Left renal pelvis (tissue), 4 donors: ENCODE measurements around the gene SIK1. TPM values are rescaled to one million over a fixed set of nuclear protein-coding genes. Genes with fewer than 3 reads are reported as not detected.
"Not testable (repeated sequence)": the region's sequence is repeated elsewhere in the genome, so short reads cannot be mapped to it uniquely, and the experiment has no call there.

ENCODE experiments used
- DNase-seq, 4 donors: peaks; one replicate each; pipeline ENCODE4 v3.0.0-alpha.2; 2013; ENCODE audit warnings: low read depth in 4 of 4, low spot score in 3 of 4
- polyA plus RNA-seq, 4 donors: library from polyadenylated mRNA; unstranded; fragments of 120-200 nt; gene quantifications; one replicate each; pipeline ENCODE4 v1.2.1, GENCODE V29; 2013; ENCODE audit not compliant: insufficient read length in 4 of 4

The SIK1 gene
- polyA plus RNA-seq, 4 donors: 1.5 to 6.5 (median 4.2) TPM

GRCh38 chr21:43440835-43441727, 14.2 kb upstream of the SIK1 start:
- not testable (repeated sequence) for DNase-seq

GRCh38 chr21:43439316-43440075, 12.6 kb upstream of the SIK1 start:
- DNase-seq: not testable (repeated sequence)

DNA sequence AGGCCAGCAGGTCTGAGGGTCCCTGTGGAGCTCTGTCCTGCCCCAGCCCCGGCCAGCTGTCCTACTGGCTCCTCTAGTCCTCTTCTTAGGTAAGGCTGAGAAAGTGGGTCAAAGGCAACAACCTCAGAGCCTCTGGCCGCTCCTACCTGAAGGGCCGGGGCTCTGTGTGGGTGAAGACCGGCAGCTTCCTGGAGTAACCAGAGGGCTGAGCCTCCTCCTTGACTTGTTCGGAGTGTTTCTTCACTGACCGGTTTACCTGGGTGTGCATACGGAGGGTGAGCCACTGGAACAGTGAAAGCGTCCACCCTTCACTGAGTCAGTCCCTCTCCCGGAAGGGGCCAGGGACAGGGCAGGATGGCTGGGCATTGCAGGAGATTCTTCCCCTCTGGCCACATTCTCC, 9.3 kb upstream of the SIK1 start:
- not testable (repeated sequence) for DNase-seq

DNA sequence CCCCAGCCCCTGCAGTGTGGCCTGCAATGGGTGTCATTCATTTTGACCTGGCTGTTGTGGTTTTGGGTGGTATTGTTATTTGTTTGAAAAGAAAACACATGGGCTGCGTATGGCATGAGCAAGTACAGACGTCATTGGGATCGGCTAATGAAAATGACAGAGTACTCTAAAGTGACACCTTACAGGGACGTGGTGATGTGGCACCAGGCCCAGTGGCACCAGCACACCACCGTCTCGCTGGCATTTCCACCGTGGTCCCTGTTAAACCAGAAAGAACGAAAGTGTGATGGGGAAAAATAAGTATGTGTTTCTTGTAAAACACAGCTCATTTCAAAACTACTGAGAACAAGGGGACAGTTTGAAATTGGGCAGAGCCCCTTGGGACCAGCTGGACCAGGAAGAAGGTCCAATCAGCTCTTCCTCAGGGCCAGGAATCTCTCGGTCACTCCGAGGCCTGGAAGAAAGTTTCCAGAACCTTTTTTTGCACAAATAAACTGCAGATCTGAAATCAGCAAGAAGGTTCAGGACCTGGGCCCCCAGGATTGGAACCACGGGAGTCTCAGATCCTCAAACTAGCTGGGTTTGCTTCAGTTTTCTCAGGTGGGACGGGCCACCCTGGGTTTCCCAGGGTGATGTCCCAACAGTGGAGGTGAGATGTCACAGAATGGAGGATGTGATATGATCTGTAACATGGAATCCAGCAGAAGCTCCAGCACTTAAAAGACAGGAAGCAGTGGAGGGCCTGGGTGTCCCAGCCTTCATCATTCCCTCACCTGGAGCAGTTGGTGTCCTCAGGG, 6.6 kb upstream of the SIK1 start:
- DNase-seq: not testable (repeated sequence)

- not testable (repeated sequence) for DNase-seq
Measured at GRCh38 chr21:43430830-43431416, 4.0 kb upstream of the SIK1 start.

DNA sequence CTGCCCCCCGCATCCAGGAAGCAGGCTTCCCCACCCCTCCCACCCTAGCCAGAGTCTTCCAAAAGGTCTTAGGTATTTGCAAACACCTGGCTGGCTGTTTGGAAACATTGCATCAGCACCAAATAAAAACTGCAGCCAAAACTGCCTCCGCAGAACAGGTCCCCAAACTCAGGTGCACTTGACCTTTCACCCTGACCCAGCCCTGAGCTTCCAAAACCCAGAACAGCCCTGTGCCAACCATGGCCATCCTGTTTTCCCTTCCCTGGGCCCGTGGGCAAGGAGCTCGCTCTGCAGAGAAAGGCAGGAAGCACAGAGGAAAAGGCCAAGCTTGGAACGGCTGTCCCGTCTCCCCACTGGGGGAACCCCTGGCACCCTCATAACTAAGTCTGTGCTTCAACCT, 2.0 kb upstream of the SIK1 start:
- DNase-seq: not testable (repeated sequence)

GRCh38 chr21:43427242-43427559, 270 bp upstream of the SIK1 start:
- not testable (repeated sequence) for DNase-seq

DNA sequence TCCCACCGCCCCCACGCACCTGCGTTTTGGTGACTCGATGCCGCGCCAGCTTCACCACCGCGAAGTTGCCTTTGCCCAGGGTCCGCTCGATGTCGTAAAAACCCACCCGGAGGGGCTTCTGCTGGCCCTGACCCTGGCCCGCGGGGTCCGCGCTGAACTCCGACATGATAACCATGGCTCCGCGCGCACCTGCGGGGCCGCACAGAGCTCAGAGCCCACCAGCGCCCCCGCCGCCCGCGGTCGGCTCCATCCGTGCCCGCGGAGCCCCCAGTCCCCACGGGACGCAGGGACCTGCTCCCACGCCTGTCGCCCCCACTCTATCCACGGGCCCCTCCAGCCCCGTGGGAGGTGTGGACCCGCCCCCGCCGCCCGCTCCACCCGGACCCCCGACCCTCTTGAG, 927 bp downstream of the SIK1 start:
- not testable (repeated sequence) for DNase-seq

DNA sequence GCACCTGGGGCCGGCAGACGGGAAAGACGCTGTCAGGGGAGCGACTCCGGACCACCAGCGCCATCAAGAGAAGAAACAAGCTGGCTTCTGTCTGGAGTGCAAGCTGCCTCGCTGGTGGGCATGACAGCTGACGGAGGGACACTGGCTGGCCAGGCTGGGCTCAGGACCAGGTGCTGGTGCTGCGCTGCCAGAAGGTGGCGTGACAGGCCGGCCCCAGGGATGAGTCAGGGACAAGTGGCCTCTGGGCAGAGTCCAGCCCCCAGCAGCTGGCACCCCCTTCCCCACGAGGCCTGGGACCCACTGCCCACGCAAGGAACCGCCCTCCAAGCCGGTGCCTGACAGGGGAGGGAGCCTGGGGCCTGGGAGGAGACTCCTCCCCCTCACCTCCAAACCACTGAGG, 7.5 kb downstream of the SIK1 start:
- DNase-seq: not testable (repeated sequence)

DNA sequence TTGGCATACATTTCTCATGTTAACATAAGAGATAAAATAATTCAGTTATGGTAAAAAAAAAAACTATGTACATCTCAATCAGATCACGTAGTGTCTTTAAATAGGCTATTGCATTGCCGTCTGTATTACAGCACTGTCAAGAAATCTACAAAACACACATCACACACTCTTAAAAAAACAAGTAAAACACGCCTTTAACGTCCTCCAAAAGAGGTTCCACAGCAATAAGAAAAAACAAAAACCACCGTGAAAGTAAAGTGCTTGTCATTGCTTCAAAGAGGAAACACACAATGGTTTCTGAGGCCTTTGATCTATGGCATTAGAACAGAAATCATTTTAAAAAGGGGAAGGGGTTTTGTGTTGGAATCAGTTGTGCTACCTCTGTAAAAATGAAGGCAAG, 12.4 kb downstream of the SIK1 start:
- not testable (repeated sequence) for DNase-seq

- DNase-seq: not testable (repeated sequence)
Measured at GRCh38 chr21:43412020-43412788, 14.7 kb downstream of the SIK1 start.

- not testable (repeated sequence) for DNase-seq
Measured at GRCh38 chr21:43410456-43411068, 16.4 kb downstream of the SIK1 start.

DNA sequence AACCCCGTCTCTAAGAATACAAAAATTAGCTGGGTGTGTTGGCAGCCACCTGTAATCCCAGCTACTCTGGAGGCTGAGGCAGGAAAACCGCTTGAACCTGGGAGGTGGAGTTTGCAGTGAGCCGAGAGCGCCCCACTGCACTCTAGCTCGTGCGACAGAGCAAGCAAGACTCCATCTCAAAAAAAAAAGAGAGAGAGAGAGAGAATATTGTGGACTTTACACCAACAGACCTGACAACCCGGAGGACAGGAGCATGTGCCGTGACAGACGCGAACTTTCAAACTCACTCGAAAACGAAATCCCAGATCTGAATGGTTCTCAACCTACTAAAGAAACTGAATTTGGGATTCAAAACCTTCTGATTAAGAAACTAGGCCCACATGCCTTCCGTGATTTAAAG, 19.8 kb downstream of the SIK1 start:
- DNase-seq: not testable (repeated sequence)

DNA sequence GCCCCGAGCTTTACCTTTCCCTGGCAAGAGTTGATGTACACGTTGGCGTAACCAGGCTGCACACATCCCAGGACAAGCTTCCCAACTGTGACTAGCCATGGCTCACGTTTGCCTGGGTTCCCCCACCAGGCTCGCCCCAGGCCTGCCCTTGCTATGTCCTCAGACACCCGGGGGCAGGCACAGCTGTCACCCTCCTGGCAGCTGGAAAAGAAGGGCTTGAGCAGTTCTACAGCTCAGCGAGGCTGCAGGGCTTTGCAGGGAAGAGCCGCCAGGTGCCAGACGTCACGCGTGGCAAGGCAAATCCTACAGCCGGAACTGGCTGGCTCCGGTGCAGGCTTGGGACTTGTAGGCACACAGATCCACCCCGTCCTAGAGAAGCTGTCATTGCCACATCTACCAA, 22.5 kb downstream of the SIK1 start:
- not testable (repeated sequence) for DNase-seq

- DNase-seq: not testable (repeated sequence)
Measured at GRCh38 chr21:43403651-43404430, 23.1 kb downstream of the SIK1 start.

- DNase-seq: not testable (repeated sequence)
Measured at GRCh38 chr21:43401125-43401524, 25.8 kb downstream of the SIK1 start.

DNA sequence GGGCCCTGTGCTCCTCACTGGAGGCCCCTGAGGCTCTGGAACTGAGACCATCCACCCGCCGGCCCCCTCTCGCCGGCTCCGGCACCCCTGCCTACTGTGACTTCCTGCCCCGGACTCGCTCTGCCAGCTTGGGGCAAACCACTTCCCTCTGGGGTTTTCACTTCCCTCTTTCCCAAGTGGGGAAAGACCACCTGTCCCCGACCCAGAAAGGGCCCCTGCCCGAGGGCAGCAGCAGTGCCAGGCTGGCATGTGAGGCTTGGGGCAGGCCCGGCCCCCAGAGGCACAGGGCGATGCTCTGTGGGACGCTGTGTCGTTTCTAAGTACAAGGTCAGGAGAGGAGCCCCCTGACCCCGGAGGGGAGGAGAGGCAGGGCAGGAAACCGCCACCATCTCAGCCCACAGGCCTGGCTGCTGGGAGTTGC, 27.3 kb downstream of the SIK1 start:
- DNase-seq: not testable (repeated sequence)

GRCh38 chr21:43399136-43399535, 27.8 kb downstream of the SIK1 start:
- not testable (repeated sequence) for DNase-seq
